ENCODE data around the gene ACTMAP. TPM values are rescaled to one million over a fixed set of nuclear protein-coding genes. Genes with fewer than 3 reads are reported as not detected.
A peak's percentile ranks its signal among the peaks of the same experiment; 100 is the strongest.

ACTMAP gene
- total and polyA plus RNA-seq, 2 of the 8 experiments (the other 6 are each of a cell fraction or from before 2014, with no cell fraction given), result 24.1 to 26.5 TPM

DNA sequence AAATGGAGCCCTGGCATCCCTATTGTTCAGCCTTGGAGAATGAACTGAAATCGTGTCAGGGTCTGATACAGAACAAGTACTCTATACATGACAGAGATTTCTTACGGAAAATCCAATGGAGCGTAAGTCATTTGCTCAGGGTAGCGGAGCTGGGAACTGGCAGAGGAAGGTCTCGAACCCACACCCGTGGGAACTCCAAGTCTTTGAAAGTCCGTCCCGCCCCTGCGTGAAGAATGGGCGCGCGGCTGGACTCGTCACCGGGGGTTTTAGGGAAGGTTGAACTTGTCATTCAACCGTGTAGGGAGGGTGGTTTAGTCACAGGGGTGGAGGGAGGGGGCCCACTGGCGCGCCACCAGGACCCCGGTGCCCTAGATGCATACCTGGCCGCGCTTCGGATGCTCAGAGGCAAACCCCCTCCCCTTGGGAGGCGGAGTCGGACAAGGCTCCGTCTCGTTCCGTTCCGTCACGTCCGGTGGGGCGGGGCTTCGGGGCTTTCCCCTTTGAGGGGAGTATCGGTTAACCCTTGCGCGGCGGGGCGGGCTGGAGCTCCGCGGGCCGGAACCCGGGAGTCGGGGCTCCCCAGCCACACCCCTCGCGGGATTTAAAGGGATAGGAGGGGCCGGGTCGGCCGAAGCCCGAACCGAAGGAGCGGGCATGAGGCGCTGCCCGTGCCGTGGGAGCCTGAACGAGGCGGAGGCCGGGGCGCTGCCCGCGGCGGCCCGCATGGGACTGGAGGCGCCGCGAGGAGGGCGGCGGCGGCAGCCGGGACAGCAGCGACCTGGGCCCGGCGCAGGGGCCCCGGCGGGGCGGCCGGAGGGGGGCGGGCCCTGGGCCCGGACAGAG, 33.6 kb downstream of the ACTMAP start, which contains the start of the genes COQ8B and ITPKC:
TSS of gene COQ8B (minus strand) at position 405 of the 843 bp plus-strand sequence. CDS start 2,254 bp downstream, outside the sequence.
TSS of gene ITPKC (plus strand) at position 631 of the 843 bp plus-strand sequence. CDS start at position 655, 24 bp downstream.
- peak within 1 kb of the TSS; percentile 48 for H3K18ac ChIP-seq (ENCODE audit: extremely low read depth, low read length)
- POLR2A ChIA-PET (ENCODE audit: partially characterized antibody), result interaction anchor here (0.7 to 2.4 kb wide), 20 partner anchors 13 to 547 kb away, joined by 3 to 28 read pairs (median 5); partner anchors contain the start of genes ACTMAP, EGLN2, HNRNPUL1 and NUMBL
- CTCF ChIA-PET (ENCODE audit: partially characterized antibody), result interaction anchor here (0.6 to 1.6 kb wide), 11 partner anchors 14 to 190 kb away, joined by 3 to 4 read pairs (median 3); partner anchors contain the start of gene NUMBL
- peak within 1 kb of the TSS; percentile 82 to 90 (median 87) for H3K9ac ChIP-seq (replicated peaks in 1 of 4; ENCODE audit: extremely low read depth in 1 of 4, low read depth in 3 of 4, low read length in 3 of 4)
- H2BK12ac ChIP-seq (ENCODE audit: low read depth, low read length), result peak within 1 kb of the TSS; percentile 94
- H2AK5ac ChIP-seq (ENCODE audit: low read depth, low read length), result peak within 1 kb of the TSS; percentile 76
- H2BK15ac ChIP-seq (ENCODE audit: low read length), result 0 out of 2 replicates have a peak within 1 kb of the TSS, but pooled peaks have one; percentile 61
- H3K36me3 ChIP-seq (ENCODE audit: control insufficient read depth in 2 of 4, insufficient read depth in 4 of 4, low read length in 3 of 4), result peaks cover 0 to 9% (median 3%) of the 10 kb centered on the region in 4 experiments; a peak in 4 of 8 replicates
- no peaks in the 10 kb centered on the region for H4K20me1 ChIP-seq (replicated peaks in 1 of 2; ENCODE audit: control insufficient read depth in 1 of 2, insufficient read depth in 2 of 2, low read length in 2 of 2)
- H3K23me2 ChIP-seq (ENCODE audit: low read depth, low read length), result peaks cover 23% of the 10 kb centered on the region
- H3K14ac ChIP-seq (ENCODE audit: insufficient read length), result no peak within 1 kb of the TSS
- no peak within 1 kb of the TSS for H2BK20ac ChIP-seq (ENCODE audit: low read length)
- no peak within 1 kb of the TSS for H2BK120ac ChIP-seq (replicated peaks; ENCODE audit: low read depth, low read length)
- DNase-seq (ENCODE audit: low read depth in 1 of 2, low spot score in 2 of 2) (peak; percentile 90 to 100), FAIRE-seq (no peak)
- peak within 1 kb of the TSS; percentile 72 to 94 (median 90) for H3K4me3 ChIP-seq (ENCODE audit: extremely low read depth in 1 of 4, insufficient read depth in 2 of 4, low read depth in 3 of 4, low read length in 4 of 4)
- no peak within 1 kb of the TSS for H4K91ac ChIP-seq (replicated peaks; ENCODE audit: insufficient read length, low read length)
- no peaks in the 10 kb centered on the region for H3K9me3 ChIP-seq (ENCODE audit: insufficient read depth in 2 of 2, low read depth in 1 of 2, low read length in 1 of 2)
- peak within 1 kb of the TSS; percentile 91 for H4K8ac ChIP-seq (ENCODE audit: extremely low read depth, insufficient read depth, low read length)
- no peak within 1 kb of the TSS for H4K5ac ChIP-seq (ENCODE audit: insufficient read length, low read depth, low read length)
- H3K4ac ChIP-seq (replicated peaks; ENCODE audit: insufficient read length, low read depth, low read length), result no peak within 1 kb of the TSS
- no peak within 1 kb of the TSS for H3K23ac ChIP-seq (ENCODE audit: insufficient read length)
- H3K4me2 ChIP-seq (ENCODE audit: insufficient read depth in 1 of 2, low read depth in 2 of 2, low read length in 2 of 2), result peak within 1 kb of the TSS; percentile 96 to 100
- peaks cover 0 to 25% (median 8%) of the 10 kb centered on the region in 4 experiments; a peak in 6 of 7 replicates for H3K4me1 ChIP-seq (replicated peaks in 1 of 4; ENCODE audit: control insufficient read depth in 3 of 4, insufficient read depth in 4 of 4, low read length in 3 of 4)
- H3K79me2 ChIP-seq (ENCODE audit: control insufficient read depth in 1 of 2, insufficient read depth in 2 of 2, low read length in 2 of 2), result peaks cover 0 to 34% of the 10 kb centered on the region in 2 experiments; a peak in 2 of 4 replicates
- peak within 1 kb of the TSS; percentile 96 for H2BK5ac ChIP-seq (ENCODE audit: low read depth, low read length)
- H3K27ac ChIP-seq (ENCODE audit: low read depth, low read length), result peak within 1 kb of the TSS; percentile 74
- H3K27me3 ChIP-seq (replicated peaks in 1 of 4; ENCODE audit: control insufficient read depth in 3 of 4, extremely low read depth in 1 of 4, insufficient read depth in 3 of 4, low read length in 3 of 4), result no peaks in the 10 kb centered on the region
- 1% methylated on average over 42 of the region's 76 CpGs; no CpG with 5 or more reads in 1 of the 2 experiments for WGBS, 2 experiments (ENCODE audit: extremely low coverage in 1 of 2, insufficient coverage in 1 of 2, insufficient read length in 1 of 2, insufficient replicate concordance in 2 of 2, low coverage in 1 of 2, low lambda C conversion rate in 2 of 2, missing lambda C conversion rate in 1 of 2)
- H3K56ac ChIP-seq (replicated peaks; ENCODE audit: insufficient read length, low read depth, low read length), result peak within 1 kb of the TSS; percentile 52
- H2AFZ ChIP-seq (ENCODE audit: low read length), result no peak within 1 kb of the TSS
- H3K79me1 ChIP-seq (ENCODE audit: low read depth, low read length), result peaks cover 10% of the 10 kb centered on the region; the same call in 1 of the 2 replicates
- TF ChIP-seq GABPA (IDR thresholded peaks at IDR 0.05; ENCODE audit: borderline replicate concordance, insufficient read depth, low read length) (peak; percentile 24; the same call in 1 of the 2 replicates), BACH1 (IDR thresholded peaks at IDR 0.05; ENCODE audit: low read length) (no peak; the same call in 1 of the 2 replicates), TBP (IDR thresholded peaks at IDR 0.05; ENCODE audit: low read depth, low read length) (peak; percentile 59), TEAD4 (IDR thresholded peaks at IDR 0.05; ENCODE audit: low read depth, low read length) (peak; percentile 62; the same call in 1 of the 2 replicates), KDM1A (IDR thresholded peaks at IDR 0.05; ENCODE audit: borderline replicate concordance, low read length) (no peak), YY1 (IDR thresholded peaks at IDR 0.05; ENCODE audit: low read depth, low read length) (no peak; the same call in 1 of the 2 replicates), SUZ12 (IDR thresholded peaks at IDR 0.05; ENCODE audit: low read length) (no peak), SIN3A (conservative IDR thresholded peaks at IDR 0.05 in 1 of 2, IDR thresholded peaks at IDR 0.05 in 1 of 2; ENCODE audit: low read depth in 1 of 2, low read length in 2 of 2) (peak; percentile 11 to 46; a peak in 1 of 4 replicates)

Measured in H1 (cell line).